SJCRH30 (cell line): ENCODE data around the gene MGMT. TPM values are rescaled to one million over a fixed set of nuclear protein-coding genes. Genes with fewer than 3 reads are reported as not detected.

Source experiments
- DNase-seq, 2 experiments: peaks; one replicate each; pipeline ENCODE4 v3.0.0-alpha.2; 2015 to 2020
- H3K27ac ChIP-seq: fragments of 250-450 bp; sonication (Bioruptor Pico); 2 replicates; pipeline ENCODE4 v1.5.1; 2020; ENCODE audit warnings: mild to moderate bottlenecking, moderate library complexity
- H3K27me3 ChIP-seq: fragments of 250-450 bp; sonication (Bioruptor Pico); 2 replicates; pipeline ENCODE4 v1.5.1; 2020; ENCODE audit warnings: mild to moderate bottlenecking, moderate library complexity
- H3K36me3 ChIP-seq: fragments of 250-450 bp; sonication (Bioruptor Pico); 2 replicates; pipeline ENCODE4 v1.5.1; 2020; ENCODE audit warnings: mild to moderate bottlenecking, moderate library complexity
- H3K4me1 ChIP-seq: fragments of 250-450 bp; sonication (Bioruptor Pico); 2 replicates; pipeline ENCODE4 v1.5.1; 2020; ENCODE audit warnings: mild to moderate bottlenecking, moderate library complexity
- H3K4me3 ChIP-seq: fragments of 250-450 bp; sonication (Bioruptor Pico); 2 replicates; pipeline ENCODE4 v1.5.1; 2020; ENCODE audit warnings: mild to moderate bottlenecking, moderate library complexity
- H3K9me3 ChIP-seq: fragments of 250-450 bp; sonication (Bioruptor Pico); replicated peaks from 2 replicates; pipeline ENCODE4 v1.5.1; 2020; ENCODE audit warnings: mild to moderate bottlenecking, moderate library complexity
- total RNA-seq: library from RNA; depleted of rRNA; stranded (reverse); fragments of >200 nt; shearing (Covaris generic); gene quantifications from 2 replicates; pipeline ENCODE4 v1.2.3, GENCODE V29; 2014

MGMT gene
- total RNA-seq, 1 experiment from 2014 or later, result 1.5 TPM

- no peak for DNase-seq
Measured at GRCh38 chr10:129628823-129629222, 161.8 kb downstream of the MGMT start.

GRCh38 chr10:129629911-129630310 lies 162.9 kb downstream of the MGMT start:
- Histone ChIP-seq H3K27me3 (no peaks in the 10 kb centered on the region), H3K4me3 (no peak overlapping the region), H3K9me3 (no peaks in the 10 kb centered on the region), H3K27ac (no peak overlapping the region), H3K36me3 (no peaks in the 10 kb centered on the region), H3K4me1 (no peaks in the 10 kb centered on the region)
- DNase-seq, result no peak

More at GRCh38 chr10:129628823-129629222, 161.8 kb downstream of the MGMT start:
- Histone ChIP-seq H3K4me1 (no peaks in the 10 kb centered on the region), H3K27ac (no peak overlapping the region), H3K4me3 (no peak overlapping the region), H3K36me3 (no peaks in the 10 kb centered on the region), H3K27me3 (no peaks in the 10 kb centered on the region), H3K9me3 (no peaks in the 10 kb centered on the region)

GRCh38 chr10:129631006-129631405 lies 164.0 kb downstream of the MGMT start:
- no peak overlapping the region for H3K4me3 ChIP-seq
- no peaks in the 10 kb centered on the region for H3K27me3 ChIP-seq
- H3K36me3 ChIP-seq, result no peaks in the 10 kb centered on the region
- H3K9me3 ChIP-seq, result no peaks in the 10 kb centered on the region
- H3K4me1 ChIP-seq, result no peaks in the 10 kb centered on the region
- H3K27ac ChIP-seq, result no peak overlapping the region
- DNase-seq, result no peak

DNA sequence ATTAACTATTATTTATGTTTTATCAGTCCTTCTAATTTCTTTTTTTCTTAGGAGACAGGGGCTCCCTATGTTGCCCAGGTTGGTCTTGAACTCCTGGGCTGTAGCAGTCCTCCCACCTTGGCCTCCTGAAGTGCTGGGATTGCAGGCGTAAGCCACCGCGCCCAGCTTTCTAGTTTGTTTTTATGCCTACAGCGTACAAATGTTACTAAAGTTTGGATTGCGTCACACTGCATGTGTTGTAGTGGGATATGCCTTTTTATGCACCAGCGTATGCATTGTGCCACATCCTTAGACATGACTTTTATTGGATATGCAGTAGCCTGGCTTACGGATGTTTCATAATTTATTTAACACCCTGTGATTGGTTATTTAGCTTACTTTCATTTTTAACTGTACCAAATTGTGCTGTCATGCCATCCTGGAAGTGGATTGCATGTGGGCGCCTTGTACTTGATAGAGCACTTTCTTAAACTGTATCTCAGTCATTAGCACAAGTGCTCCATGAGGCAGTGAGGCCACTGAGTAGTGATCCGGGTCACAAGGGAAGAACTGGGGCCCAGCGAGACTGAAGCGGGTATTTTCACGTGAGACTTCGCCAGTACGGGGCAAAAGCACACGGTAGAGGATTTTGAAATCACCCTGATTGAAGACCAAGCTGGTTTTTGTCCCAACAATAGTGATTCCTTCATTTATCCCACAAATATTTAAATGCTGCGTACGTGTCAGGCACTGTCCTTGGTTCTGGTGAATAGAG lies 165.0 kb downstream of the MGMT start:
- Histone ChIP-seq H3K4me3 (no peak overlapping the region), H3K27me3 (no peaks in the 10 kb centered on the region), H3K27ac (no peak overlapping the region), H3K9me3 (no peaks in the 10 kb centered on the region), H3K4me1 (no peaks in the 10 kb centered on the region), H3K36me3 (no peaks in the 10 kb centered on the region)
- DNase-seq, result no peak

DNA sequence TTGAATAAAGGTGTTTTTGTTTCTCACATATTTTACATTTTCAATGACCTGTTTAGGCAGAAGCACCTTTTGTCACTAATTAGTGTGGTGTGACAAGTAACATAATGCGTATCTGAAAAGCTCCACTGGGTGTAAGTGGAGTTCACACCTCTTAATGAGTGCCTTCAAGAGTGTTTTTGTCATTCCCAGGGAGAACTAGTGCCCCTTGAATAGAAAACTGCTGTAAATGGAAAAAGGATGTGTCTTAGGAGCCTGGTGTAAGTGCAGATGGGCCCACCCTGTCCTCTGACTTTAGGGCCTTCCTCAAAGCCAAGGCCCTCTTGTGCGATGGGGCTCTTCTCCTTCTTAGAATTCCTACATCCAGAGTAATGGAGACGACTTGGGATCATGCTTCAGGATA lies 170.0 kb downstream of the MGMT start:
- no peaks in the 10 kb centered on the region for H3K4me1 ChIP-seq
- H3K4me3 ChIP-seq, result no peak overlapping the region
- no peaks in the 10 kb centered on the region for H3K9me3 ChIP-seq
- DNase-seq, result no peak
- no peak overlapping the region for H3K27ac ChIP-seq
- H3K27me3 ChIP-seq, result no peaks in the 10 kb centered on the region
- H3K36me3 ChIP-seq, result no peaks in the 10 kb centered on the region

DNA sequence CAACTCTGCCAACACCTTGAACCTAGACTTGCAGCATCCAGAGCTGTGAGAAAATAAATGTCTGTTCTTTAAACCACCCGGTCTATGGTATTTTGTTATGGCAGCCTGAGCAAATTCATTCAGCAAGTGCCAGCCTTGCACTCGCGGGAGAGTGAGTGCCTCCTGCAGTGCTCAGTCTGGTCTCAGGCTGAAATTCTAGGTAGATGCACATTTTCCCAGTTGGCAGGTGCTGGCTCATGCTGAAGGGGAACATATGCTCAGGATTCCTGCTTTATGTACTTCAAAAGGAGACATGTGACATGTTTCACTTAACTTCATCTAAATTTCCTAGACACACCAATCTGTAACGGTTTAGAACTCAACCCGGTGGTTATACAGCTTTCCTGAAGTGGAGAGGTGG lies 170.8 kb downstream of the MGMT start:
- Histone ChIP-seq H3K27me3 (no peaks in the 10 kb centered on the region), H3K4me3 (no peak overlapping the region), H3K36me3 (no peaks in the 10 kb centered on the region), H3K9me3 (no peaks in the 10 kb centered on the region), H3K27ac (no peak overlapping the region), H3K4me1 (no peaks in the 10 kb centered on the region)
- no peak for DNase-seq

DNA sequence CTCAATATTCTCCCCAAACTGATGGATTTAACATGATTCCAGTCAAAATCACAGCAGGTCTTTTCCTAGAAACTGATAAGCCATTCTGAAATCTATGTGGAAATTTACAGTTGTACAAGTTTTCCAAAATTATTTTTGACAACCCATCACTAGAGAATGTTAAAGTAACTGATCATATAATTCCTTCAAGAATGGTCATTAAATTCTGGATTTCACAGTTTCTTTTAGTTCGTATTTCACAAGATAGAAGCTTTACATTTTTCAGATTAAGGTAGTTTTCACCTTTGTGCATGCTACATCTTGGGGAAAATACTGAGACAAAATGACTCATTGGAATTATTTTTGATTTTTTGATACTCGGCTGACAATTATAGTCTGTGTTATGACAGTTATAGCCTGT lies 174.3 kb downstream of the MGMT start:
- no peaks in the 10 kb centered on the region for H3K9me3 ChIP-seq

GRCh38 chr10:129641982-129642381 lies 174.9 kb downstream of the MGMT start:
- no peaks in the 10 kb centered on the region for H3K27me3 ChIP-seq
- no peak for DNase-seq
- H3K4me3 ChIP-seq, result no peak overlapping the region
- H3K36me3 ChIP-seq, result no peaks in the 10 kb centered on the region
- H3K27ac ChIP-seq, result no peak overlapping the region
- H3K4me1 ChIP-seq, result no peaks in the 10 kb centered on the region
- no peaks in the 10 kb centered on the region for H3K9me3 ChIP-seq

More for the DNA sequence above, 174.3 kb downstream of the MGMT start:
- Histone ChIP-seq H3K4me3 (no peak overlapping the region), H3K27ac (no peak overlapping the region), H3K4me1 (no peaks in the 10 kb centered on the region), H3K27me3 (no peaks in the 10 kb centered on the region), H3K36me3 (no peaks in the 10 kb centered on the region)
- DNase-seq, result no peak

- H3K4me1 ChIP-seq, result no peaks in the 10 kb centered on the region
- H3K27ac ChIP-seq, result no peak overlapping the region
- H3K27me3 ChIP-seq, result no peaks in the 10 kb centered on the region
- no peak for DNase-seq
- no peak overlapping the region for H3K4me3 ChIP-seq
- no peaks in the 10 kb centered on the region for H3K9me3 ChIP-seq
- no peaks in the 10 kb centered on the region for H3K36me3 ChIP-seq
Measured at GRCh38 chr10:129642427-129642826, 175.4 kb downstream of the MGMT start.

GRCh38 chr10:129643266-129643665 lies 176.2 kb downstream of the MGMT start:
- Histone ChIP-seq H3K27ac (no peak overlapping the region), H3K9me3 (no peaks in the 10 kb centered on the region), H3K27me3 (no peaks in the 10 kb centered on the region), H3K4me3 (no peak overlapping the region), H3K36me3 (no peaks in the 10 kb centered on the region), H3K4me1 (no peaks in the 10 kb centered on the region)
- DNase-seq, result no peak

DNA sequence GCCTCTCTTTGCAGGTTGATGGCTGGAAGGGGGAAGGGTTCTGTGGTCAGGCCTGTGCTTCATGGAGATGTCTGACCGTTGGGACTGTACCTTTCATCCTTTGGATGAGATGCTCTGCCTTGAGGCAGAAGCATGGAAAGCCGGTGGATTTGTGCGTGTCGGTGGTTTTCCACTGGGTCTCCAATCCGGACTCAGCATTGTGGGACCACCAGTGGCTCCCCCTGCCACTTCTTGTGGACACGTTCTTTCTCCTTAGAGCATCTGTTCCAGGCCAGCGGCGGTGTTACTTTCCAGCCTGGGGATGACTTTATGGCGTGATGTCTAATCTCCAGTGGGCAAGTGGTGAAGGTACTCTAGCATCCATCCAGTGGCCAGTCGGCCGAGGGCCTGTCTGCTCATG lies 178.4 kb downstream of the MGMT start:
- H3K4me1 ChIP-seq, result no peaks in the 10 kb centered on the region
- H3K9me3 ChIP-seq, result no peaks in the 10 kb centered on the region
- no peak overlapping the region for H3K27ac ChIP-seq
- H3K27me3 ChIP-seq, result no peaks in the 10 kb centered on the region
- no peak for DNase-seq
- H3K4me3 ChIP-seq, result no peak overlapping the region
- no peaks in the 10 kb centered on the region for H3K36me3 ChIP-seq

GRCh38 chr10:129646973-129647372 lies 179.9 kb downstream of the MGMT start:
- Histone ChIP-seq H3K36me3 (no peaks in the 10 kb centered on the region), H3K27ac (no peak overlapping the region), H3K4me3 (no peak overlapping the region), H3K9me3 (no peaks in the 10 kb centered on the region), H3K4me1 (no peaks in the 10 kb centered on the region), H3K27me3 (no peaks in the 10 kb centered on the region)
- DNase-seq, result no peak

- H3K4me3 ChIP-seq, result no peak overlapping the region
- no peaks in the 10 kb centered on the region for H3K36me3 ChIP-seq
- no peak overlapping the region for H3K27ac ChIP-seq
- H3K27me3 ChIP-seq, result no peaks in the 10 kb centered on the region
- no peaks in the 10 kb centered on the region for H3K9me3 ChIP-seq
- H3K4me1 ChIP-seq, result no peaks in the 10 kb centered on the region
- no peak for DNase-seq
Measured at GRCh38 chr10:129647590-129647989, 180.5 kb downstream of the MGMT start.

DNA sequence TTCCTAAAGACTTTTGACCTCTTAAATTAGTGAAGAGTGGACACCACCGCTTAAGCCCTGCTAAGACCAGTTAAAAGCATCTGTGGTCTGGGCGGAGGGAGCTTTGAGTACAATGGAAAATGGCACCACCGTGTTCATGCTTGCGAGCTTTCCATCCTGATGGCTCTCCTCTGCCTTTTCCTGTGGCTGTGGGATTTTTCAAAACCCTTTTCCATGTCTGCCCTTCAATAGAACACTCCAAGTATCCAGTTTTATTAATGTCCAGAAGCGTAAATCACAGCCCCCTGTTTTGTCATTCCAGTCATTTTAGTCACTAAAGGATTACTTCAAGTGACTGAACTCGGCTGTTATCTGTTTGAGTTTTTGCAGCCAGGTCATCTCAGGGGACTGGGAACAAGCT lies 181.8 kb downstream of the MGMT start:
- Histone ChIP-seq H3K9me3 (no peaks in the 10 kb centered on the region), H3K36me3 (no peaks in the 10 kb centered on the region), H3K27ac (no peak overlapping the region), H3K4me3 (no peak overlapping the region), H3K4me1 (no peaks in the 10 kb centered on the region), H3K27me3 (no peaks in the 10 kb centered on the region)
- no peak for DNase-seq

GRCh38 chr10:129652021-129652420 lies 185.0 kb downstream of the MGMT start:
- H3K36me3 ChIP-seq, result no peaks in the 10 kb centered on the region
- no peaks in the 10 kb centered on the region for H3K9me3 ChIP-seq
- no peak overlapping the region for H3K27ac ChIP-seq
- H3K27me3 ChIP-seq, result no peaks in the 10 kb centered on the region
- no peaks in the 10 kb centered on the region for H3K4me1 ChIP-seq
- no peak for DNase-seq
- H3K4me3 ChIP-seq, result no peak overlapping the region

- no peak for DNase-seq
- H3K36me3 ChIP-seq, result no peaks in the 10 kb centered on the region
- H3K27ac ChIP-seq, result no peak overlapping the region
- H3K27me3 ChIP-seq, result no peaks in the 10 kb centered on the region
- no peak overlapping the region for H3K4me3 ChIP-seq
- no peaks in the 10 kb centered on the region for H3K4me1 ChIP-seq
- H3K9me3 ChIP-seq, result no peaks in the 10 kb centered on the region
Measured at GRCh38 chr10:129652521-129653201, 185.6 kb downstream of the MGMT start.
